Measurements from ENCODE around the gene FNDC4.
"Not testable (repeated sequence)": the region's sequence is repeated elsewhere in the genome, so short reads cannot be mapped to it uniquely, and the experiment has no call there.

DNA sequence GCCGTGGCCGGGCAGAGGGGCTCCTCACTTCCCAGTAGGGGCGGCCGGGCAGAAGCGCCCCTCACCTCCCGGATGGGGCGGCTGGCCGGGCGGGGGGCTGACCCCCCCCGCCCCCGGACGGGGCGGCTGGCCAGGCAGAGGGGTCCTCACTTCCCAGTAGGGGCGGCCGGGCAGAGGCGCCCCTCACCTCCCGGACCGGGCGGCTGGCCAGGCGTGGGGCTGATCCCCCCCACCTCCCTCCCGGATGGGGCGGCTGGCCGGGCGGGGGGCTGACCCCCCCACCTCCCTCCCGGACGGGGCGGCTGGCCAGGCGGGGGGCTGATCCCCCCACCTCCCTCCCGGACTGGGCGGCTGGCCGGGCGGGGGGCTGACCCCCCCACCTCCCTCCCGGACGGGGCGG, 44.6 kb upstream of the FNDC4 start:
- not testable (repeated sequence) for TF ChIP-seq BACH1 (IDR thresholded peaks at IDR 0.05; ENCODE audit: low read length); CTCF (IDR thresholded peaks at IDR 0.05; ENCODE audit: control extremely low read depth in 1 of 3, insufficient read depth in 1 of 3, low read depth in 1 of 3, low read length in 3 of 3)
- TF ChIP-seq, protein P1, sequence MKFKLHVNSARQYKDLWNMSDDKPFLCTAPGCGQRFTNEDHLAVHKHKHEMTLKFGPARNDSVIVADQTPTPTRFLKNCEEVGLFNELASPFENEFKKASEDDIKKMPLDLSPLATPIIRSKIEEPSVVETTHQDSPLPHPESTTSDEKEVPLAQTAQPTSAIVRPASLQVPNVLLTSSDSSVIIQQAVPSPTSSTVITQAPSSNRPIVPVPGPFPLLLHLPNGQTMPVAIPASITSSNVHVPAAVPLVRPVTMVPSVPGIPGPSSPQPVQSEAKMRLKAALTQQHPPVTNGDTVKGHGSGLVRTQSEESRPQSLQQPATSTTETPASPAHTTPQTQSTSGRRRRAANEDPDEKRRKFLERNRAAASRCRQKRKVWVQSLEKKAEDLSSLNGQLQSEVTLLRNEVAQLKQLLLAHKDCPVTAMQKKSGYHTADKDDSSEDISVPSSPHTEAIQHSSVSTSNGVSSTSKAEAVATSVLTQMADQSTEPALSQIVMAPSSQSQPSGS (IDR thresholded peaks at IDR 0.05; ENCODE audit: low read length): not testable (repeated sequence)
